ENCODE data around the gene UNC79. TPM values are rescaled to one million over a fixed set of nuclear protein-coding genes. Genes with fewer than 3 reads are reported as not detected.

The UNC79 gene
- total RNA-seq, 2 donors from 2014 or later: 0.05 to 0.09 TPM

DNA sequence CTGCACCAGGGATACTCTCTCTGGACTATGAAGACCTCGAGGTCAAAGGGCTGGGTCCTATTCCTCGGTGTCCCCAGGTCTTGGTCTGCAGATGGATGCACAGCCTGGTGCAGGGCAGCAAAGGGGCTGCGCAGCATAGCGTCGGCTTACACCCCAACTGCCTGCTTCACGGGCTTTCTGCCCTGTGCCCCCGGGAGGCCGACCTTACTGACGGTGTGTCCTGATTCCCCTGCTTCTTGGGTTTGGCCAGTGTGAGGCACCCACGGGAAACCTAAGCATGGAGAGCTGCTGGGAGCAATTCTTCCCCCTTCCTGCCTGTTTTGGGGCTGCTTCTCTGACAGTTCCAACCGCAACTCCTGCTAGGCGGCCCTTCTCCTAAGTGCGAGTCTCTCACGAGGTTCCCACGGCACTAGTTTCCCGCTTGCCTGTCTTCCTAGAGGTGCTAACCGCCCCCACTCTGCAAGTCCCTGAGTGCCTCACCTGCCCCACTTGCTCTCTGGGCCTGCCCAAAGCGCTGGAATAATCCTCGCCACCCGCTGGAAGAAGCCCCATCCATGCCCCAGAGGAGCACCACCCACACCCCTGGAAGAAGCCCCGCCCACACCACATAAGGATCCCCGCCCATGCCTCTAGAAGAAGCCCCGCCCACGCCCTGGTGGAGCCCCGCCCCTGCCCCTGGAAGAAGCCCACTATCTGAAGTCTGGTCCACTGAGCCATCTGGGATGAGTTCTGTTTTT is 303.5 kb downstream of the UNC79 start:
- no peak for DNase-seq (ENCODE audit: low spot score)

DNA sequence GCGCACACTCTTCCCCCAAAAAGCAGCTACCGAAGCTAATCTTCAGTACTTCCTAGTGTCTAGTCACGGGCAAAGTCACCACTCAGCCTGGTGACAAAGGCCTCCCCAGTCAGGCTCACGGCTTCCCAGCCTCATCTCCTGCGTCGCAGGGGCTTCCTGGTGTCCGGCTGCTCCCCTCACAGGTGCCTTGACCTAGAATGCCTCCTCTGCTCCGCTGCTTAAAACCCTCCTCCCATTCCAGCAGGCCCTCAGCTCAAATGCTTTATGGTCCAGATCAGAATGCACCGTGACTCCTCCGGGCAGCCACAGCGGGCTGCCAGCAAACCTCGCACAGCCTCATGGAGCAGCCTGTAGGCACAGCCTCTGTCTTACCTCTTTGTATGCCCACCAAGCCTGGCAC is 304.5 kb downstream of the UNC79 start:
- DNase-seq (ENCODE audit: low spot score): no peak
- intact Hi-C loops (cut with DNase I): no loop called here

More for the DNA sequence above, 303.5 kb downstream of the UNC79 start:
- intact Hi-C loops (cut with DNase I): no loop called here

DNA sequence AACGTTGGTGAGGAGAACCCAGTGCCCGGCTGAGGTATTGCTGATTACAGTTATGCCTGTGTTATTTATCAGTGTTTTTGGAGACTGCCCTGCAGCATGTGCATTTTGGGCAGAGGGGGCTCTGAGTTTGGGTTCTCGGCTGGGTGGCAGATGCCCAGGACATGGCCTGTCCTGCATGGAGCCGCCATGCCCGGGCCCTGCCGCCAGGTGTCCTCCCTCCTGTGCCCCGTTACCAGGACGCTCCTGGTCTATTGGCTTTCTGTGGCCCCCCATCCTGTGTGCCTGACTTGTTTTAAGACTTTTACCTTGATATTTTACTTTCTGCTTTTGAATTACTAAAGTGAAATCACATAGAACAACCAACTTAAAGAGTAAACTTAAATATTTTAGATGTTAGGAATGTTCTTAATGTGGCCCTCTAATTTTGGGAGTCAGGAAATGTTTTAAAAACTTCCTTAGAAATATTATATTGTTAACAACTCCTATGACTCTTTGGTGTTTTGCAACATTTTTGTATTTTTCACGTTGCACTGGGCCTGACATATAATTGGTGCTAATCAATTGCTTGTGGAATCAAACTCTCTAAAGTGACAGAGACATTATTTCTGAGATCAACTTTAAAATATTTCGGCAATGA is 305.8 kb downstream of the UNC79 start:
- intact Hi-C loops (cut with DNase I): no loop called here
- no peak for DNase-seq (ENCODE audit: low spot score)

DNA sequence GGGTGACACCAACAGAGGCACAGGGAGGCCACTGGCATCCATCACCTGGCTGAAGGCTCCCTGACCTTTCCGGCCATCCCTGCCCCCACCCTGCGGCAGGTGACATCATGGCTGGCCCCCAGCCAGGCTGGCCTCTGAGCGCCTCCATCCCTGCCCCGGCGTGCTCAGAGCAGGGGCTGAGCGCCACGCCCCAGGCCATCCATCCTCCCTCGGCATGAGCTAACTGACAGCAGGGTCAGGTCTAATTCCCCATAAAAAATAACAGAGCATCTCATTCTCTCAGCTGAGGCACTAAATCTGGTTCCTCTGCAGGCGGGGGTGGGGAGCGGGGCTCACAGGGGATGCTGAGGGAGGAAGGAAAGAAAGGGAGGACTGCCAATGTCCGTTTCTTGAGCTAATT is 306.9 kb downstream of the UNC79 start:
- DNase-seq (ENCODE audit: low spot score): no peak
- intact Hi-C loops (cut with DNase I): no loop called here

DNA sequence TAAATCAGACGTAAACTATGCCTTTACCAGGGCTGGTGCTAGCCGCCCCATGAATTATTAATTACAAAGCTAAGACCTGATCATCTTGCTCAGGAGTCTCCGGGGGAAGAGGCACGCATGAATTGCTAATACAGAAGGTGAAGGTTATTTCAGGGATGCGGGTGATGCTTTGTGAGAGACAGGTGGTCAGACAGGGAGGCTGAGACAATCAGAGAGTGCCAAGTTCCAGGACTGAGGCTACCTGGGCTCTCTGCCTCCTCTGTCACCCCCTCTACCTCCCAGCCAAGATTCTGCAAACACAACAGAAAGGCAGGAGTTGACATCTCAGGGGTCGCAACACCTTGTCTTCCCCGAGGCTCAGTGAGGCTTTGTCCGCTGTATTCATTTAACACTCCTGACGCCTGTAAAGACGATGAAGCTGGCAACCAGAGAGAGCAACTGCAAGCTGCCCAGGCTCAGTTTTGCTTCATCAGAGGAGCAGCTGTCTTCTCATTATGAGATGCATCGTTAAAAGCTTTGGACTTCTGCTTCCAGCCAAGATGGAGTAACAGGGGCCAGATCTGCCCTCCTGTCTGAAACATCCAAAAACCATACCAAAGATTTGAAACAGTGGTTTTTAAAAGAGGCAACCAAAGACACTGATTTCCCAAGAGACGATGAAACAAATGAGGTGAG is 311.0 kb downstream of the UNC79 start:
- DNase-seq (ENCODE audit: low spot score): no peak
- intact Hi-C loops (cut with DNase I): loop anchor here in 1 of 2 donors (5.0 kb wide), 2 partner anchors 729 to 1131 kb away; no protein-coding TSS in a partner anchor

DNA sequence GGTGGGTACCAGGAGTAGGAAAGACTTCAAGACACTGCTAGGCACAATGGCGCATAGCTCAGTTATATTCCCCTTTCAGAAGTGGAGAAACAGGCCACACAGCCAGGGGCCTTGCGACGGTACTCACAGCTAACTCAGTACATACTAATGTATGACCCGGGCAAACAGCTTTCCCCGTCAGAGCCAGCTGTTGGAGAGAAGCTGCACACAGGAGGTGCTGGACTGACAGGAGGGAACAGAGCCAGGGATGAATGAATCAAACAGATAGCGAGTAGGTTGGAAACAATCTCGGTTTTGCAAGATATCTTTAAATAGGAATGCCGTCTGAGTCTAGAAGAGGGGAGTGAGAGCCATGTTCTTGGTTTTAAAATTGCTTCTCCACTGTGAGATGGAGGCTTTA is 312.0 kb downstream of the UNC79 start:
- DNase-seq (ENCODE audit: low spot score): no peak
- intact Hi-C loops (cut with DNase I): loop anchor here in 1 of 2 donors (5.0 kb wide), 2 partner anchors 730 to 1130 kb away; no protein-coding TSS in a partner anchor

DNA sequence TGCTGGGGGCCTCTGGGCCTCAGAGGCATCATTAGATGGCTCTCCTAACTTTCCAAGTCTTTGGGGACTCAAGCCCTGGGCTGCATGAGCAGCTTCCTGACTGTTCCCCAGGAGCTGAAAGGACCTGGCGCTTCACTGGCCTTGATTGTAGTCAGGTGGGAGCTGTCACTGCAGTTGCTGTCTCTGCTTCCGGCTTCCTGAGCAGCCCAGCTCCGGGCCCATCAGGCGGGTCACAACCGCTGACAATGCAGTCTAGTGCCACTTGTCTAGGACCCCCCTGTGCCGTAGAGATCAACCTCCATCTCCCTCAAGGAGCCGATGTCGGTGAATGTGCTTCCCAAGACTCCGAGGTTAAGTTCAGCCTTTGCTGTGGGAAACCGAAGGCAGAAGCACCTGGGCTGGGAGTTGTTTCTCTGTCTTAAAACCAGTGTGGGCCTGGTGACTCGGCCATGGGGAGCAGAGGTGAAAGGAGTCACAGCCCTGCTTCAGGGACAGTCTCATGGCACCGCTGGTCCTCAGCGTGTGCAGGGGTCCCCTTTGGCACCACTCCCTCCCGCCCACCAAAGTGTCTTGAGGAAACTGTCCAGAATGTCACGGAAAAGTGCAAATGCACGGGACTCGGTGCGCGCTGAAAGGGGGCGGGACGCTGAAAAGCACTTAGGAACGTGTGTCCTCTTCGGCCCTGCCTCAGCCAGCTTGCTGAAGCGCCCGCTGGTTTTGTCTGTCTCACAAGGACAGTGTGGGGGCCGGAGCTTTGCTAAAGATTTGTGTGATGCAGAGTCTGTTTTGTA is 312.7 kb downstream of the UNC79 start:
- intact Hi-C loops (cut with DNase I): loop anchor here in 1 of 2 donors (5.0 kb wide), 2 partner anchors 731 to 1129 kb away; no protein-coding TSS in a partner anchor
- DNase-seq (ENCODE audit: low spot score): no peak

DNA sequence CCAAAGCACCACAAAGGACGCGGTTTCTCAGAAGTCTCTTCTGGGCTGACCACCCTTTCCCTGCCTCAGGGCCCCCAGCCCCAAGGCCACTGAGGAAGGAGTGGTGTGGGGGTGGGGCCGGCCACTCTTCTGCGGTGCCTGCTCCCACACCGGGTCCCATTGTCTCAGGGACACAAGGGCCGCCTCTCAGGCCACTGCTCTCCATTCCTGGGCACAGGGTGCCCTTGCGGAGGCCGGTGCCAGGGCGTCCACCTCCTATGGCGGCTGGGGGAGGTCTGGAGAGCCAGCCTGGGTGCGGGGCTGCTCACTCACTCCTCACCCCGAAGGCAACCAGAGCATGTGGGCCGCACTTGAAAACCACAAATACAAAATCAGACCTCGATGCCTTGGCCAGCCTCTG is 313.4 kb downstream of the UNC79 start:
- intact Hi-C loops (cut with DNase I): loop anchor here in 1 of 2 donors (5.0 kb wide), 2 partner anchors 732 to 1128 kb away; no protein-coding TSS in a partner anchor

DNA sequence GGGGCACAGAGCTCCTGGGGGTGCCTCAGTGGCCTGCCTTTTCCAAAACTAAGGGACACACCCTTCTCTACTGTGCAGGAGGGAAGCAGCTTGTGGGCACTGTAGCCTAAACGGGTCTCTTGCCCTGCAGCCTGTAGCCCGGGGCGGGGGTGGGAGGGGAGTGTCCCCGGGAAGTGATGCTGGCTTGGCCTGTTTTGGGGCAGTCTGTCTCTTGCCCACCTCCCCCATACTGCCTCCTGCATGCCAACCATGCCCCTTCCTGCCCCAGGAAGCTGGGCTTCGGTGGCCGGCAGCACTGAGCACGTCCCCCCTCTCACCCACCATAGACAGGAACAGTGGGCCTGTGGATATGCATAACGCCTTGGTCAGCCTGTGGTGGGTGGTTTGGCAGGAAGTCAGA is 314.1 kb downstream of the UNC79 start:
- intact Hi-C loops (cut with DNase I): loop anchor here in 1 of 2 donors (5.0 kb wide), 2 partner anchors 733 to 1127 kb away; no protein-coding TSS in a partner anchor
- DNase-seq (ENCODE audit: low spot score): no peak

More for the DNA sequence above, 313.4 kb downstream of the UNC79 start:
- no peak for DNase-seq (ENCODE audit: low spot score)

DNA sequence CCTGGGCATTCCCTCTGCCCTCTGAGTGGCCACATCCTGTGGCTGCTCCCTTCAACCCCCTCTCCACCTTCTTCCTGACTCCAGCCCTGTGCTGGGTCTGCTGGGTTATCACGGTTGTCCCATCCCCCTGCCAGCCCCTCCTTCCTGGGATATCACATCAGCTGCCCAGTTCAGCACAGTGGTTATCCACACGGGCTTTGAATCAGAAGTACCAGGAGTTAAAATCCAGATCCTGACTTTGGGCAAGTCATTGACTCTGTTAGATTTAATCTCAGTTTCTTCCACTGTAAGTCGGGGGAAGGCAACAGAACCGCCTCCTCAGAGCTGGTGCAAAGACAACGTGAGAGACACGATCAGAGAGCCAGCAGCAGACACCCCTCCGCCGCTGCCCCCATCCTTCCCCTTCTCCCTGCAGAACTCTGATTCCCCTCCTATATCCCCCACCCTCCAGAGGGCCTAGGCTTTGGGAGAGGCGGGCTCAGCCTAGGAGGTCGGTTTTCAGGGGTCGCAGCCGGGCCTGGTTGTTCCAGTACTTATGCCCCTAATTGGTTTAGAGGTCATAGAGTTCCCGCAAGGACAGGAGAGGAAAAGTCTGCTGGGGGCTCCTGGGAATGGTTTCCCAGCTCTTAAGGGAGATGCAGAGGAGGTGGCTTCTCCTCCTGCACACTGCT is 315.0 kb downstream of the UNC79 start:
- no peak for DNase-seq (ENCODE audit: low spot score)
- intact Hi-C loops (cut with DNase I): no loop called here

DNA sequence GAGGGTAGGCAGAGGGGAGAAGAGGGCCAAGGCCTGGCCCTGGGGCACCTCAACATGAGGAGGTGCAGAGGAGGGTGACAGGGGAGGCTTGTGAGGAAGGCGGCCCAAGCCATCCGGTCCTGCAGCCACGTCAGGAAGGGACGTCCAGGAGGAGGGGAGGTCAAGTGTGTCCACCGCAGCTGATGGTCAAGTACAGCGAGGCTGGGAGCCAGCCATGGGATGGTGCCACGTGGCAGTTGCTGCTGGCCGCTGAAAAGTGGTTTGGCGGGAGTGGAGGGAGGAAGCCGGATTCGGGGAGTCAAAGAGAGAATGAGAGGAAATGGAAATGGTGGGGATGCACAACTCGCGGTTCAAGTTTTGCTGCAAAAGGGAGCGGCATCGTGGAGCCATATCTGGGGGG is 316.4 kb downstream of the UNC79 start:
- intact Hi-C loops (cut with DNase I): no loop called here
- DNase-seq (ENCODE audit: low spot score): no peak

DNA sequence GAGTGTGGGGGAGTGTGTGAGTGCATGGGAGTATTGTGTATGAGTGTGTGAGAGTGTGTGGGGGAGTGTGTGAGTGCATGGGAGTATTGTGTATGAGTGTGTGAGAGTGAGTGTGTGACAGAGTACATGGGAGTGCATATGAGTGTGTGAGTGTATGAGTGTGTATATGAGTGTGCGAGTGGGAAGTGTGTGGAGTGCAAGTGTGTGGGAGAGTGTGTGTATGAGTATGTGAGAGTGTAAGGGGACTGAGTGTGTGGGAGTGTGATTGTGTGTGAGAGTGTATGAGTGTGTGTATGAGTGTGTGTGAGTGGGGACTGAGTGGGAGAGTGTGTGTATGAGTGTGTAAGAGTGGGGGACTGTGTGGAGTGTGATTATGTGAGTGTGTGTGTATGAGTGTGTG is 316.8 kb downstream of the UNC79 start:
- DNase-seq (ENCODE audit: low spot score): no peak
- intact Hi-C loops (cut with DNase I): no loop called here

DNA sequence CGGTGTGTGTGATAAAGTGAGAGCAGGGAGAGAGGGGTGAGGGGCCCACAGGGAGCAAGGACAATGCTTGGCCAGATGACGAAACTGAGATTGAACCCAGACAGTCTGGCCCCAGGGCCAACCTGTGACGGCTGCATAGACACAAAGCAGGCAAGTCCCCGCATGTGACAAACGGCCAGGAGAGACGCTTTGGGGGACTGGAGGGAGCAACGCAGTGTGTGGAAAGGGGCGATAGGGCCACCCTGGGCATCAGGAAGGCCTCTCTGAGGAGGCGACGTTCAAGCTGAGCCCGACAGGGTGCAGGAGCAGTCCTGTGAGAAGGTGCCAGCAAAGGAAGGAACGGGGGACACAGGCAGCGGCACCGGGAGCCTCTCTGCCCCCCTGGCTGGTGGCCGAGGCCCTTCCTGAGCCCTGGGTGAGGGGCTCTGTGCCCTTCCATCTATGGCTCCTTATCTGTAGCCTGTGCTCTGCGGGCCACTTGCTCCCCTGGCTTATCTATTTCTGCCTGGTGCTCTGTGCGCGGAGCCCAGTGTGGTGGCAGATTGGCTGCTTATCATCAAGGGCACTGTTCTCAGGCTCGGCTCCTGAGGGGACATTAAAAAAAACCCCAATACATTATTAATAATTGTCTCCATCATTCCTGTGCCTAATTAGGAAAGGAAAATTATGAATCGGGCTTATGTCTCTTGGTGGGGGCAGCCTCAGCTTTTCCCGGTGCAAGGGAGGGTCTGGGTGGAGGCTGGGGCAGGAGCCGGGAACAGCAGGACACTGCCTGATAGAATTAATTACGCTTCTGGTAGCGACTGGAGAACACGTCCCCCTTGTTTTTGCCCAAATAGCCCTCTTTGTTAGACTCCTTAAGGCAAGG is 317.7 kb downstream of the UNC79 start:
- intact Hi-C loops (cut with DNase I): no loop called here
- DNase-seq (ENCODE audit: low spot score): no peak

DNA sequence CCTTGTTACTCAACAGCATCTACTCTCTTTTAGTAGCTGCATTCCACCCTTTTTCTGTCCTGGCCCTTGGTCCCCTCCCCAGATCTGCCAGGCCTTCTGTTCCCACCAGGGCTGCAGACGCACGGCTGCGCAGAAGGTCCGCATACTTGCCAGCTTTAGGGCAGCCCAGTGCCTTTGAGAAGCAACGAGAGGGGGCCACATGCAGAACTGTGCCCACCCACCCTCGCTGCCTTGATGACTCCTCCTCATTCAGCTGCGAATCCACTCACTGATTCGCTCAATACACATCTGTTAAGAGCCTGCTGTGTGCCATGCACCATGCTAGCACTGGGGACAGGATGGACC is 318.3 kb downstream of the UNC79 start:
- intact Hi-C loops (cut with DNase I): no loop called here
- DNase-seq (ENCODE audit: low spot score): no peak

DNA sequence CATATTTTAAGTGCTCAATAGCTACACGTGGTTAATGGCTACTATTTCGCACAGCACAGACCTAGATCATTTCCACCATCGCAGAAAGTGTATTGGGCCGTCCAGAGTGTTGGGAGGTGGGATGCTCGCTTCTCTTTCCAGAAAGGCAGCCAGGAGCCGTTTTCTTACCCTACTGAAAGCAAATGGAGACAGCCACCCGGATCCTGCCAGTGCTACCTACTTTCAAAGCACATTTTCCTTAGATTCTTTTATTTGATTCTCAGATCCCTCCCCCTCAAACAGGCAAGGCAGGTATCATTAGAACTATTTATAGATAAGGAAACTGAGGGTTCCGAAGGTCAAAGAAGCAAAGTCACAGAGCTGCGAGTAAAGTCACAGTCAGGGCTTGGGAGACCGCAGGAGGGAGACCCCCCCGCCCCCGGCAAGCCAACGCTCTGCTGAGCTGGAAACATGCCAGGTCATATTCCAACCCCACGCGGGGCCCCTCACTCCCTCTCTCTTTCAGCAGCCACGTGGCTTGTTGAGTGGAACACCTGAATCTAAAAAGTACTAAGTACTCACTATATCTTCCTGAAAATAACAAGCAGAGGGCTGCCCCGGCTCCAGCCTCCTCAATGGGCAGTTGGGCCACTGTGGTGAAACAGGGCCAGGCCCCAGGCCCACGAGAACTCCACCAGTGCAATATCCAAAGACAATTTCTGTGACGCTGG is 321.4 kb downstream of the UNC79 start:
- intact Hi-C loops (cut with DNase I): no loop called here
- DNase-seq (ENCODE audit: low spot score): no peak

DNA sequence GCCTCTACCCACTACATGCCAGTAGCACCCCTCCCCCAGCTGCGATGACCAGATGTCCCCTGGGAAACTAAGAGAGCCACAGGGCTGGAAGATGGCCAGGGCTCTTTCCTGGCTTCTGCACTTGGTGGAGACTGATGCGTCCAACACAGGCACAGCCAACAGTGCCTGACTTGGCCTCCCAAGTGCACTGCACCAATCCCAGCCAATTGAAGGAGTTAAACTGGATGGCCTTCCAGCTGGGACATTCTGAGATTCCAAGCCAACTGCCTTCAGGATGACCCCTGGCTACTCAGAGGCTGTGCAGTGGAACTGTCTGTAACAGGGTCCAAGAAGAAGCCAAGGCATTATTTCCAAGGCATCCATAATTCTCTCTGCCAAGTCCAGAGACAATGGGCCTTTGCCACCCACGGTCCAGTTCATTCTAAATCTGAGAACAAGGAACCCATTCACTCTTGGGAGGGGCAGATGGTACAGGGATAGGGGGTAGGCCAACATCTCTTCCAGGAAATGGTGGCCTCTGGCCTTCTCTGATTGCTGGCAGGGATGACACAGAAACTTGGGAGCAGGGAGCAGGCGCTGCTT is 322.3 kb downstream of the UNC79 start:
- no peak for DNase-seq (ENCODE audit: low spot score)
- intact Hi-C loops (cut with DNase I): no loop called here

DNA sequence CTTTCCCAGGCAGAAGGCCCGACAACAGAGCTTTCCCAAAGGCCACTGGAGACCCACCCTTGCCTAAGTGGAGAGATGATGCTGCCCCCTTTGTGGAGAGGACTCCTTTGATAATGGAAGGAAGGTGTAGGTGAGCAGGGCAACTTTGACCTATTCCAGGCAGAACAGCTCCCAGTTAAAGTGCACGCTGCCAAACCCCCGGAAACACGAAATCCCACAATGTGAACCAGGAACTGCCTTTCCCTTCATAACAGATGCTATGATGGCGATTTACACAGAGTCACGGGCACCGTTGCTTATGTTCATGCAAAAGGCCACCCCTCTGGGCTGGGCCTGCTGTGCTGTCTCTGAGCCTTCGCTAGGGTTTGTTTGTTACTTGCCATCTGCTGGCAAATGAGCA is 322.9 kb downstream of the UNC79 start:
- intact Hi-C loops (cut with DNase I): no loop called here
- DNase-seq (ENCODE audit: low spot score): no peak
